A549 (cell line): ENCODE data around the gene PPAN. TPM values are rescaled to one million over a fixed set of nuclear protein-coding genes. Genes with fewer than 3 reads are reported as not detected.

Experiments used
- ATAC-seq, 2 experiments: fragments of 200-7000 bp in 1 of 2; fragments of >200 bp in 1 of 2; cut with Nextera tagmentation in 1 of 2; cut with Tn5 transposase in 1 of 2; 3 replicates each; pipeline versions ENCODE4 v1.8.0 to v1.9.1; 2018 to 2020; ENCODE audit warnings: mild to moderate bottlenecking in 1 of 2, moderate library complexity in 1 of 2
- CTCF ChIA-PET: fragments of 300-600 bp; sonication (Branson Sonifier 250); formaldehyde crosslinking; extraction: SDS; loops from one replicate; lab custom pipeline; 2021; ENCODE audit warnings: antibody characterized with exemption, inconsistent platforms; lab: Yijun Ruan, JAX
- POLR2A ChIA-PET: fragments of 350-600 bp; formaldehyde crosslinking; extraction: SDS; loops from one replicate; lab custom pipeline; 2021; ENCODE audit warnings: antibody characterized with exemption, inconsistent platforms; lab: Yijun Ruan, JAX
- DNase-seq, 2 experiments: peaks; one replicate each; pipeline versions ENCODE4 v3.0.0 to v3.0.0-alpha.2; 2011 to 2016; ENCODE audit warnings: low read depth in 1 of 2, low spot score in 1 of 2
- FAIRE-seq: peaks from 2 replicates; lab custom pipeline; 2011; peaks lifted over from hg19 to GRCh38; lab: Jason Lieb, UNC
- H3K27ac ChIP-seq, 2 experiments: fragments of >200 bp; sonication (Bioruptor Twin); formaldehyde crosslinking; 3 replicates each; pipeline ENCODE4 v1.5.1; 2016 to 2017
- H3K4me1 ChIP-seq: fragments of >200 bp; sonication (Bioruptor Twin); formaldehyde crosslinking; 3 replicates; pipeline ENCODE4 v1.6.1; 2016
- H3K4me2 ChIP-seq: fragments of >200 bp; sonication (Bioruptor Twin); formaldehyde crosslinking; 3 replicates; pipeline ENCODE4 v1.6.1; 2016
- H3K4me3 ChIP-seq: fragments of >200 bp; sonication (Bioruptor Twin); formaldehyde crosslinking; 3 replicates; pipeline ENCODE4 v1.5.1; 2016
- H3K9me3 ChIP-seq: fragments of >200 bp; sonication (Bioruptor Twin); formaldehyde crosslinking; 3 replicates; pipeline ENCODE4 v1.6.1; 2016
- CBX8 ChIP-seq: fragments of 200-600 bp; sonication (generic); IDR thresholded peaks from 2 replicates; pipeline ENCODE4 v1.6.1; 2016
- CEBPB ChIP-seq, 2 experiments: fragments of >200 bp in 1 of 2; sonication (Bioruptor Twin) in 1 of 2; formaldehyde crosslinking in 1 of 2; IDR thresholded peaks; 2 replicates each; pipeline ENCODE4 v1.6.1; 2012 to 2016
- EHF ChIP-seq: fragments of 250-450 bp; sonication (Bioruptor Pico); IDR thresholded peaks from 2 replicates; pipeline ENCODE4 v1.5.0; 2020; ENCODE audit warnings: mild to moderate bottlenecking
- FOSB ChIP-seq: fragments of 250-450 bp; sonication (Bioruptor Pico); IDR thresholded peaks from 2 replicates; pipeline ENCODE4 v1.5.0; 2020; ENCODE audit warnings: mild to moderate bottlenecking, moderate library complexity
- FOXS1 ChIP-seq: fragments of 250-450 bp; sonication (Bioruptor Pico); IDR thresholded peaks from 2 replicates; pipeline ENCODE4 v1.5.0; 2020; ENCODE audit warnings: mild to moderate bottlenecking, moderate library complexity
- HOXB13 ChIP-seq: fragments of 250-450 bp; sonication (Bioruptor Pico); IDR thresholded peaks from 2 replicates; pipeline ENCODE4 v1.5.0; 2020; ENCODE audit warnings: low read depth, mild to moderate bottlenecking, moderate library complexity
- MAFK ChIP-seq: fragments of 450-650 bp; IDR thresholded peaks from 2 replicates; pipeline ENCODE4 v1.6.1; 2014; ENCODE audit not compliant: partially characterized antibody
- MAZ ChIP-seq: fragments of 150-350 bp; IDR thresholded peaks from 2 replicates; pipeline ENCODE4 v1.6.1; 2014; ENCODE audit warnings: antibody characterized with exemption, low read depth, low read length, borderline replicate concordance
- NPAS2 ChIP-seq: fragments of 250-450 bp; sonication (Bioruptor Pico); IDR thresholded peaks from 2 replicates; pipeline ENCODE4 v1.8.0; 2022; ENCODE audit warnings: mild to moderate bottlenecking, moderate library complexity, borderline replicate concordance
- NR3C1 ChIP-seq: fragments of >200 bp; sonication (Bioruptor Twin); formaldehyde crosslinking; IDR thresholded peaks from 3 replicates; pipeline ENCODE4 v1.6.1; 2017
- PBX3 ChIP-seq: IDR thresholded peaks from 2 replicates; pipeline ENCODE4 v1.6.1; 2012
- PHF8 ChIP-seq: fragments of 200-600 bp; sonication (generic); IDR thresholded peaks from 2 replicates; pipeline ENCODE4 v1.6.1; 2016; ENCODE audit warnings: low read depth, mild to moderate bottlenecking, antibody characterized with exemption, moderate library complexity, borderline replicate concordance
- POLR2AphosphoS2 ChIP-seq: conservative IDR thresholded peaks from 2 replicates; pipeline ENCODE4 v1.6.1; 2012; ENCODE audit warnings: low read length, improper control_type of control experiment, inconsistent platforms
- RAD21 ChIP-seq, 2 experiments: fragments of >200 bp in 1 of 2; sonication (Bioruptor Twin) in 1 of 2; formaldehyde crosslinking in 1 of 2; IDR thresholded peaks in 1 of 2; conservative IDR thresholded peaks in 1 of 2; 2 replicates in 1 of 2; 3 replicates in 1 of 2; pipeline ENCODE4 v1.6.1; 2012 to 2018; ENCODE audit warnings: inconsistent platforms in 1 of 2
- RARB ChIP-seq: fragments of 250-450 bp; sonication (Bioruptor Pico); IDR thresholded peaks from 2 replicates; pipeline ENCODE4 v1.8.0; 2021; ENCODE audit warnings: mild to moderate bottlenecking, moderate library complexity
- RCOR1 ChIP-seq: fragments of 150-350 bp; IDR thresholded peaks from 2 replicates; pipeline ENCODE4 v1.6.1; 2014; ENCODE audit warnings: antibody characterized with exemption, low read length, low read depth
- REST ChIP-seq: fragments of 200-600 bp; sonication (generic); IDR thresholded peaks from 2 replicates; pipeline ENCODE4 v1.6.1; 2016; ENCODE audit warnings: antibody characterized with exemption, mild to moderate bottlenecking, moderate library complexity
- SREBF2 ChIP-seq: fragments of 450-650 bp; IDR thresholded peaks from 2 replicates; pipeline ENCODE4 v1.6.1; 2014; ENCODE audit warnings: mild to moderate bottlenecking, moderate library complexity
- TFCP2L1 ChIP-seq: fragments of 250-450 bp; sonication (Bioruptor Pico); IDR thresholded peaks from 2 replicates; pipeline ENCODE4 v1.5.0; 2021; ENCODE audit warnings: mild to moderate bottlenecking
- TP53 ChIP-seq: fragments of 250-450 bp; sonication (Bioruptor Pico); IDR thresholded peaks from 2 replicates; pipeline ENCODE4 v1.5.0; 2021; ENCODE audit warnings: mild to moderate bottlenecking, moderate library complexity
- ZFP36 ChIP-seq: fragments of 450-650 bp; IDR thresholded peaks from 2 replicates; pipeline ENCODE4 v1.6.1; 2014; ENCODE audit warnings: borderline replicate concordance; ENCODE audit not compliant: partially characterized antibody
- ZSCAN20 ChIP-seq: fragments of 250-450 bp; sonication (Bioruptor Pico); IDR thresholded peaks from 2 replicates; pipeline ENCODE4 v1.8.0; 2022; ENCODE audit warnings: mild to moderate bottlenecking, moderate library complexity
- WGBS: methylation state at CpG from one replicate; pipeline ENCODE4 v1.1.6; 2017; ENCODE audit errors: missing lambda C conversion rate; 5-methylcytosine and 5-hydroxymethylcytosine counted together
- polyA plus RNA-seq, 4 experiments: library from polyadenylated mRNA; depleted of rRNA in 3 of 4; stranded (reverse); fragments of >200 nt; fragmentation: RNase III in 1 of 4; extraction: RNeasy Plus Mini Kit Qiagen cat#74134 plus additional on column Dnase treatment in 1 of 4; gene quantifications; 2 replicates in 3 of 4; 3 replicates in 1 of 4; pipeline ENCODE4 v1.2.3, GENCODE V29; 2011 to 2017
- TF ChIP-seq, protein P1 (sequence below): fragments of 450-650 bp; IDR thresholded peaks from 2 replicates; pipeline ENCODE4 v1.6.1; 2014; ENCODE audit warnings: antibody characterized with exemption
- TF ChIP-seq, protein P2 (sequence below): fragments of 150-350 bp; IDR thresholded peaks from 2 replicates; pipeline ENCODE4 v1.6.1; 2014; ENCODE audit warnings: low read depth, mild to moderate bottlenecking, low read length

The PPAN gene
- polyA plus RNA-seq, 2 of the 4 experiments (the other 2 are of a cell fraction), result 26.6 to 65.0 TPM

GRCh38 chr19:10141973-10142372 lies 35.8 kb downstream of the PPAN start:
- Histone ChIP-seq H3K9me3 (no peaks in the 10 kb centered on the region), H3K4me1 (no peaks in the 10 kb centered on the region), H3K4me3 (no peak overlapping the region), H3K4me2 (no peak overlapping the region), H3K27ac (no peak overlapping the region)
- CTCF ChIA-PET, result interaction anchor here (0.5 to 1.3 kb wide), 2 partner anchors 22 to 289 kb away, joined by 4 read pairs; no protein-coding TSS in a partner anchor
- POLR2A ChIA-PET, result no interaction called here
- FAIRE-seq, result no peak
- DNase-seq, result no peak
- 95% methylated on average over 18 of the region's 18 CpGs for WGBS
- no peak for ATAC-seq
- TF ChIP-seq PBX3 (no peak), TP53 (CRISPR knock-in tag) (no peak)

DNA sequence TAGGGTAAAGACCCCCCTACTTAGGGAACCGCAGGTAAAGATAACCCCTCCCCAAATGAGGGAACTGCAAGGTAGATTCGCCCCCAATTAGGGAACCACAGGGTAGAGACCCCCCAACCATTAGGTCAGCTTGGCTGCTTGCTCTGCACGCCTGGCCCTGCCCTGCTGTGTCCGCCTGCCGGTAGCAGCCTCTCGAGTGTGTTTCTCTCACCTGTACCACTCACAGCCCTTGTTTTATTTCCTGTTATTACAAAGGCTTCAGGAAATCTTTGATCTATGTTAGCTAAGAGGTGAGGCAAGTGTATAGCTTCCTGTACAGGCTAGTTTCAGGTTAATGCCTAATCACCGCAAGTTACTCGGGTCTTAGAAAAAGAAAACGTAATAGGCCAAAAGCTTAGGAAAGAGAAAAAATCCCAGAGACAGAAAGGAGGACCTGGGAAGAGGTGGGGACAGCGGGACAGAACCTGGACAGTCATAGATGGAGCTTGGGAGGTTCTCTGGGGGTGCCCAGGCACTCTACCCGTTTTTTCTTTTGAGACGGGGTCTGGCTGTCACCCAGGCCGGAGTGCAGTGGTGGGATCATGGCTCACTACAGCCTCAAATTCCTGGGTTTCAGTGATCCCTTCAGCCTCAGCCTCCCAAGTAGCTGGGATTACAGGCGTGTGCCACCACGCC lies 36.7 kb downstream of the PPAN start:
- FAIRE-seq (no peak), DNase-seq (no peak), ATAC-seq (no peak)
- H3K27ac ChIP-seq, result no peak overlapping the region
- no peaks in the 10 kb centered on the region for H3K4me1 ChIP-seq
- no peak overlapping the region for H3K4me3 ChIP-seq
- POLR2A ChIA-PET, result no interaction called here
- H3K9me3 ChIP-seq, result no peaks in the 10 kb centered on the region
- CTCF ChIA-PET, result interaction anchor here (1.1 to 1.3 kb wide), 2 partner anchors 22 to 116 kb away, joined by 3 to 4 read pairs; no protein-coding TSS in a partner anchor
- 90% methylated on average over 15 of the region's 15 CpGs for WGBS
- H3K4me2 ChIP-seq, result no peak overlapping the region
- no peak for TF ChIP-seq POLR2AphosphoS2
- no peak for TF ChIP-seq ZFP36
- TF ChIP-seq, protein P1, sequence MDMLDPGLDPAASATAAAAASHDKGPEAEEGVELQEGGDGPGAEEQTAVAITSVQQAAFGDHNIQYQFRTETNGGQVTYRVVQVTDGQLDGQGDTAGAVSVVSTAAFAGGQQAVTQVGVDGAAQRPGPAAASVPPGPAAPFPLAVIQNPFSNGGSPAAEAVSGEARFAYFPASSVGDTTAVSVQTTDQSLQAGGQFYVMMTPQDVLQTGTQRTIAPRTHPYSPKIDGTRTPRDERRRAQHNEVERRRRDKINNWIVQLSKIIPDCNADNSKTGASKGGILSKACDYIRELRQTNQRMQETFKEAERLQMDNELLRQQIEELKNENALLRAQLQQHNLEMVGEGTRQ, result no peak
- TF ChIP-seq PHF8, result no peak
- TF ChIP-seq, protein P2, sequence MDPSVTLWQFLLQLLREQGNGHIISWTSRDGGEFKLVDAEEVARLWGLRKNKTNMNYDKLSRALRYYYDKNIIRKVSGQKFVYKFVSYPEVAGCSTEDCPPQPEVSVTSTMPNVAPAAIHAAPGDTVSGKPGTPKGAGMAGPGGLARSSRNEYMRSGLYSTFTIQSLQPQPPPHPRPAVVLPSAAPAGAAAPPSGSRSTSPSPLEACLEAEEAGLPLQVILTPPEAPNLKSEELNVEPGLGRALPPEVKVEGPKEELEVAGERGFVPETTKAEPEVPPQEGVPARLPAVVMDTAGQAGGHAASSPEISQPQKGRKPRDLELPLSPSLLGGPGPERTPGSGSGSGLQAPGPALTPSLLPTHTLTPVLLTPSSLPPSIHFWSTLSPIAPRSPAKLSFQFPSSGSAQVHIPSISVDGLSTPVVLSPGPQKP, result no peak
- no peak for TF ChIP-seq CBX8
- TF ChIP-seq CEBPB (IDR thresholded peaks at IDR 0.05), result no peak

DNA sequence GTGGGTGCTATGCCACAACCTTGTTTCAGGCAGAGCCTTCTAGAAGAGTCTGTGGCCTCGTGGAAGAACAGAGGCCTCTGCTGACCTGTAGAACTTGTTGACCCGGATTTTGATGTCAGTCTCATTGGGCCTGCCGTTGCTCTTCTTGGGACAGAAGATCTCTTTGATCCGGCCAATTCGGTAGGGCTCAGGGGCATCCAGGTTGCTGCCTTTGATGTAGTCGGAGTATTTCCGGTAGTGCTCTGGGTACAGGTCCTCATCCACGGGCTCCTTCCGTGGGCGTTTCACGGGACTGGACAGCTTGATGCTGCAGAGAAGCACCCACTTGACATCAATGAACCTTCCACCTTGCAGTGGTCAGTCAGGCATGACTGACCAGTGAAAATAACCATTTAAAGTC lies 37.5 kb downstream of the PPAN start:
- Histone ChIP-seq H3K4me1 (no peaks in the 10 kb centered on the region), H3K9me3 (no peaks in the 10 kb centered on the region), H3K4me3 (no peak overlapping the region), H3K4me2 (no peak overlapping the region), H3K27ac (no peak overlapping the region)
- ChIA-PET POLR2A (no interaction called here), CTCF (interaction anchor here (1.1 kb wide), 1 partner anchor 115 kb away, joined by 3 read pairs; no protein-coding TSS in a partner anchor)
- DNase-seq (no peak), ATAC-seq (no peak), FAIRE-seq (no peak)
- TF ChIP-seq RAD21 (conservative IDR thresholded peaks at IDR 0.05 in 1 of 2, IDR thresholded peaks at IDR 0.05 in 1 of 2) (no peak), EHF (CRISPR knock-in tag) (no peak), NPAS2 (CRISPR knock-in tag) (no peak), MAFK (no peak)
- WGBS, result 90% methylated on average over 9 of the region's 11 CpGs

- Histone ChIP-seq H3K27ac (no peak overlapping the region), H3K4me2 (no peak overlapping the region), H3K4me3 (no peak overlapping the region), H3K9me3 (no peaks in the 10 kb centered on the region), H3K4me1 (no peaks in the 10 kb centered on the region)
- CTCF ChIA-PET, result no interaction called here
- POLR2A ChIA-PET, result no interaction called here
- no peak for DNase-seq
- no peak for ATAC-seq
- FAIRE-seq, result no peak
- 95% methylated on average over 10 of the region's 10 CpGs for WGBS
- no peak for TF ChIP-seq RCOR1
- TF ChIP-seq ZSCAN20 (CRISPR knock-in tag), result no peak
- TF ChIP-seq FOXS1 (CRISPR knock-in tag), result no peak
- no peak for TF ChIP-seq ZFP36
- TF ChIP-seq SREBF2, result no peak
- no peak for TF ChIP-seq RARB (CRISPR knock-in tag)
- no peak for TF ChIP-seq MAFK
- no peak for TF ChIP-seq REST
- no peak for TF ChIP-seq NR3C1
- TF ChIP-seq HOXB13, result no peak
- TF ChIP-seq CBX8, result no peak
- no peak for TF ChIP-seq FOSB (CRISPR knock-in tag)
- no peak for TF ChIP-seq MAZ
- TF ChIP-seq TFCP2L1 (CRISPR knock-in tag), result no peak
Measured at GRCh38 chr19:10144361-10144760, 38.2 kb downstream of the PPAN start.
